ENCODE data around the gene SORL1-AS1.
"Not testable (repeated sequence)": the region's sequence is repeated elsewhere in the genome, so short reads cannot be mapped to it uniquely, and the experiment has no call there.

SORL1-AS1 gene

GRCh38 chr11:121485216-121485615, 32.4 kb upstream of the SORL1-AS1 start:
- CTCF ChIA-PET = interaction anchor here (0.6 kb wide), 2 partner anchors 42 to 217 kb away, joined by 3 read pairs; no protein-coding TSS in a partner anchor
- no TSS peak for BruUV-seq (replicated peaks)

GRCh38 chr11:121483805-121484480, 31.2 kb upstream of the SORL1-AS1 start:
- no peaks in the 10 kb centered on the region for H3K9me3 Mint-ChIP-seq (ENCODE audit: unreplicated experiment)
- POLR2A ChIA-PET = no interaction called here
- intact Hi-C loops (cut with micrococcal nuclease) = no loop called here
- no peak overlapping the region for H3K4me3 Mint-ChIP-seq (ENCODE audit: unreplicated experiment)
- no peak for DNase-seq (ENCODE audit: unreplicated experiment)
- no TSS peak for BruUV-seq (replicated peaks)
- CTCF ChIA-PET = interaction anchor here (0.9 kb wide), 1 partner anchor 17 kb away, joined by 5 read pairs; no protein-coding TSS in a partner anchor
- no peaks in the 10 kb centered on the region for H3K27me3 Mint-ChIP-seq (ENCODE audit: insufficient read depth, unreplicated experiment)
- no peak overlapping the region for H3K27ac Mint-ChIP-seq (ENCODE audit: low read depth, unreplicated experiment)
- H3K36me3 Mint-ChIP-seq (ENCODE audit: insufficient read depth, unreplicated experiment) = peaks cover 4% of the 10 kb centered on the region
- H3K4me1 Mint-ChIP-seq (ENCODE audit: insufficient read depth, unreplicated experiment) = peaks cover 5% of the 10 kb centered on the region
- no peak for TF ChIP-seq CTCF (IDR thresholded peaks at IDR 0.05; ENCODE audit: unreplicated experiment)

More at GRCh38 chr11:121485216-121485615, 32.4 kb upstream of the SORL1-AS1 start:
- DNase-seq (ENCODE audit: unreplicated experiment) = no peak
- Mint-ChIP-seq H3K27me3 (ENCODE audit: insufficient read depth, unreplicated experiment) (no peaks in the 10 kb centered on the region), H3K4me1 (ENCODE audit: insufficient read depth, unreplicated experiment) (peaks cover 5% of the 10 kb centered on the region), H3K4me3 (ENCODE audit: unreplicated experiment) (no peak overlapping the region), H3K27ac (ENCODE audit: low read depth, unreplicated experiment) (no peak overlapping the region), H3K9me3 (ENCODE audit: unreplicated experiment) (no peaks in the 10 kb centered on the region), H3K36me3 (ENCODE audit: insufficient read depth, unreplicated experiment) (peaks cover 4% of the 10 kb centered on the region)
- intact Hi-C loops (cut with micrococcal nuclease) = no loop called here
- POLR2A ChIA-PET = no interaction called here
- no peak for TF ChIP-seq CTCF (IDR thresholded peaks at IDR 0.05; ENCODE audit: unreplicated experiment)

GRCh38 chr11:121482231-121483129, 29.7 kb upstream of the SORL1-AS1 start:
- CTCF ChIA-PET = interaction anchor here (0.6 kb wide), 1 partner anchor 1130 kb away, joined by 3 read pairs; no protein-coding TSS in a partner anchor
- Mint-ChIP-seq H3K36me3 (ENCODE audit: insufficient read depth, unreplicated experiment) (peaks cover 9% of the 10 kb centered on the region), H3K4me1 (ENCODE audit: insufficient read depth, unreplicated experiment) (peaks cover 5% of the 10 kb centered on the region), H3K27me3 (ENCODE audit: insufficient read depth, unreplicated experiment) (no peaks in the 10 kb centered on the region), H3K9me3 (ENCODE audit: unreplicated experiment) (no peaks in the 10 kb centered on the region), H3K27ac (ENCODE audit: low read depth, unreplicated experiment) (peak overlapping the region; percentile 7), H3K4me3 (ENCODE audit: unreplicated experiment) (no peak overlapping the region)
- TF ChIP-seq CTCF (IDR thresholded peaks at IDR 0.05; ENCODE audit: unreplicated experiment) = no peak
- POLR2A ChIA-PET = interaction anchor here (0.8 to 0.9 kb wide), 2 partner anchors 17 to 23 kb away, joined by 3 to 4 read pairs; no protein-coding TSS in a partner anchor
- no TSS peak for BruUV-seq (replicated peaks)
- no peak for DNase-seq (ENCODE audit: unreplicated experiment)
- intact Hi-C loops (cut with micrococcal nuclease) = no loop called here

- H3K4me1 Mint-ChIP-seq (ENCODE audit: insufficient read depth, unreplicated experiment); H3K9me3 Mint-ChIP-seq (ENCODE audit: unreplicated experiment); intact Hi-C loops (cut with micrococcal nuclease); H3K27me3 Mint-ChIP-seq (ENCODE audit: insufficient read depth, unreplicated experiment); H3K4me3 Mint-ChIP-seq (ENCODE audit: unreplicated experiment); DNase-seq (ENCODE audit: unreplicated experiment); BruUV-seq (replicated peaks); H3K36me3 Mint-ChIP-seq (ENCODE audit: insufficient read depth, unreplicated experiment): not testable (repeated sequence)
- CTCF ChIA-PET = interaction anchor here (0.6 kb wide), 1 partner anchor 86 kb away, joined by 3 read pairs; no protein-coding TSS in a partner anchor
- POLR2A ChIA-PET = interaction anchor here (0.6 kb wide), 3 partner anchors 15 to 131 kb away, joined by 3 to 4 read pairs (median 3); no protein-coding TSS in a partner anchor
- H3K27ac Mint-ChIP-seq (ENCODE audit: low read depth, unreplicated experiment) = peak overlapping the region; percentile 7
Observed at GRCh38 chr11:121481484-121482230, 28.9 kb upstream of the SORL1-AS1 start.

Data from MCF 10A (cell line).